ENCODE measurements around the gene CLIC6. TPM values are rescaled to one million over a fixed set of nuclear protein-coding genes. Genes with fewer than 3 reads are reported as not detected.
"Not testable (repeated sequence)": the region's sequence is repeated elsewhere in the genome, so short reads cannot be mapped to it uniquely, and the experiment has no call there.

CLIC6 gene
- total RNA-seq, 1 donor from 2014 or later, result 1.3 TPM

DNA sequence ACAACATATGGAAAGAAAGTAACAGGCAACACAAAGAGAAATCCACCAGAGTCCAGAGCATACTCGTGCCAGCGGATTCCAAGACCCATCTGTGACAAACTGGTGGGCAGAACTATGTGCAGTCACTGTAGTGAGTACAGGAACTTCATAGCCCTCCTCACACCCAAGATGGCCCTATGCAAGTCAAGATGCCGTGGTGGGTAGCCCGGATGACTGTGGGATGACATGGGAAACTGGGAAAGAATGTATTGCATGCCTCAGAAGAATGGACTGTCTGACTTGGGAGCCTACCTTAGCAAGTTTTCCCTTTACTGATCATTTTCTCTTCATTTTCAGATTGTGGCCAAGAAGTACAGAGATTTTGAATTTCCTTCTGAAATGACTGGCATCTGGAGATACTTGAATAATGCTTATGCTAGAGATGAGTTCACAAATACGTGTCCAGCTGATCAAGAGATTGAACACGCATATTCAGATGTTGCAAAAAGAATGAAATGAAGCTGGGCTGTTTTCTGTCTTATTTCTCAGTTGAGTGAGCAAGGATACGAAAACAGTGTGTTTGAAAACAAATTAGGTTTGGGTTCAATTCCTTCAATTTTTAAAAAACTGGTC lies 47.3 kb downstream of the CLIC6 start:
- H3K4me3 ChIP-seq (ENCODE audit: low read depth, low read length), result no peak overlapping the region
- no peak for DNase-seq (ENCODE audit: low read depth)

DNA sequence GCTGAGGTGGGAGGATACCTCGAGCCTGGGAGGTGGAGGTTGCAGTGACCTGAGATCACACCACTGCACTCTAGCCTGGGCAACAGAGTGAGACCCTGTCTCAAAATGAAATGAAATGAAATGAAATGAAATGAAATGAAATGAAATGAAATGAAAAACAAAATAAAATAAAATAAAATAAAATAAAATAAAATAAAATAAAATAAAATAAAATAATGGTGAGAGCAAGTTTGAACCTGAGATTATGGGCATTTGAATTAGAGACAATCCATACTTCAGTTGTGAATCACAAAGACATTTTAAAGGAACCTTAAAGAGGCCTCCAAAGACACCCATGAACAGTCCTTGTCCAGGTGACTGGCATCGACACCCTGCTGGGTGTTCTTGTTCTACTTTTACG lies 49.7 kb downstream of the CLIC6 start:
- not testable (repeated sequence) for DNase-seq (ENCODE audit: low read depth); H3K4me3 ChIP-seq (ENCODE audit: low read depth, low read length)

More for the DNA sequence above, 47.3 kb downstream of the CLIC6 start:
- TF ChIP-seq, protein P1, sequence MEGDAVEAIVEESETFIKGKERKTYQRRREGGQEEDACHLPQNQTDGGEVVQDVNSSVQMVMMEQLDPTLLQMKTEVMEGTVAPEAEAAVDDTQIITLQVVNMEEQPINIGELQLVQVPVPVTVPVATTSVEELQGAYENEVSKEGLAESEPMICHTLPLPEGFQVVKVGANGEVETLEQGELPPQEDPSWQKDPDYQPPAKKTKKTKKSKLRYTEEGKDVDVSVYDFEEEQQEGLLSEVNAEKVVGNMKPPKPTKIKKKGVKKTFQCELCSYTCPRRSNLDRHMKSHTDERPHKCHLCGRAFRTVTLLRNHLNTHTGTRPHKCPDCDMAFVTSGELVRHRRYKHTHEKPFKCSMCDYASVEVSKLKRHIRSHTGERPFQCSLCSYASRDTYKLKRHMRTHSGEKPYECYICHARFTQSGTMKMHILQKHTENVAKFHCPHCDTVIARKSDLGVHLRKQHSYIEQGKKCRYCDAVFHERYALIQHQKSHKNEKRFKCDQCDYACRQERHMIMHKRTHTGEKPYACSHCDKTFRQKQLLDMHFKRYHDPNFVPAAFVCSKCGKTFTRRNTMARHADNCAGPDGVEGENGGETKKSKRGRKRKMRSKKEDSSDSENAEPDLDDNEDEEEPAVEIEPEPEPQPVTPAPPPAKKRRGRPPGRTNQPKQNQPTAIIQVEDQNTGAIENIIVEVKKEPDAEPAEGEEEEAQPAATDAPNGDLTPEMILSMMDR (conservative IDR thresholded peaks at IDR 0.05; ENCODE audit: low read depth, low read length), result no peak

DNA sequence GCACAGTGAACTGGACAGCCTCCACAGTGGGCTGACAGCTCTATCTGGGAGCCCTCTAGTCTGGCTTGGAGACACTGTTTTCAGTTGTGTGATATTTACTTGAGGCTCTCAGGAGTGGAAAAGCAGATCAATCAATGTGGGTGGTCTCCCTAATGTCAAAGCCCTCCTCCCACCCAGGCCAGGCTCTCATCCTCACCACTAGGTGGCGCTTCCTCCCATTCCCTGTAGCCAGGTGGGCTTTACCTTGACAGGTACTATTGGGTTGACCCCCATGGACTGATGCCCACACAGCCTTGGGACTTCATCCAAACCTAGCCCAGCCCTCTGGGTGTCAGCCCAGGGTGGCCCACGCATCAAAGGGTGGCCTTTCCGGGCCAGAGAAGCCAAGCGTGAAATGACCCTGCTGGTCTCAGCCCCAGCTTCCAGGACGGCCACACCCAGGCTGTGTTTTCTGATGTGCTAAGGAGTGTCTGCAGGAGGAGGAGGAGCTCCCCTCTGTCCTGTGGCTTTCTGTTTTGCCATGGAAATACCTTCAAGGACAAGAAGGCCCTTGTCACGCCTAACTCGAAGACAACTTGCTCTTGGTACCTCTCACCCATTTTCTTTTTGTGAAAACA lies 54.0 kb downstream of the CLIC6 start:
- no peak for DNase-seq (ENCODE audit: low read depth)
- H3K4me3 ChIP-seq (ENCODE audit: low read depth, low read length), result no peak overlapping the region
- TF ChIP-seq, protein P1 (conservative IDR thresholded peaks at IDR 0.05; ENCODE audit: low read depth, low read length), result peak; percentile 64

DNA sequence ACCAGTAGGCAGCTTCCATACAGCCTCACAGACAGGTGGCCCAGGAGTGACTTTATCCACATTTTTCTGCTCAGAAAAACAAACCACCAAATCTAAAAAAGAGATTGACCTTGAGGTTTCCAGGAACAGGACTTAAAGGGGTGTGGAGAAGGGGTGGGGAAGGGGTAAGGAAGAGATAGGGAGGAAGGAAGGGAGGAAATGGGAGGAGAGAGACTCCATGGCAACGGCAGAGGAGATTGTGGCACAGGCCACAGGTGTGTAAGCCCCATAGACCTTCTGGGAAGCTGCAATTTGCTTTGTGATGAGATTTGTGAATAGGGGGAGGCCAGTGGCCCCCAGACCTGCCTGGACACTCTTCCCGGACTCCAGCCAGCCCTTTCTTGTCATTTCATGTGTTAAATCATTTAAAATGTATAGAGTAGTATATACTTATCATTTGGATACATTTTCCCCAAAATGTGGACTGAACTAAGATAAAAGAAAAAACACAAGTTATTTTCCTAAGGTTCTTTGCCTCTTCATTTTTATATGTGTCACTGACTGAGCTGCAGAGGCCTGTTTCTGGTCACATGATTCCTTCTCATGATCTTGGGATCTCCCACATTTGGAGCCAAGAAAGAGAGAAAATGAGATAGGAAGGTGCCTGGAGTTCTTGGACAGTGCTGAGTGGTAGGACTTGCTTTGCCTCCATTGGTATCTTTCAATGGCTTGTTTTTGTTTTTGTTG lies 55.5 kb downstream of the CLIC6 start:
- H3K4me3 ChIP-seq (ENCODE audit: low read depth, low read length), result no peak overlapping the region
- DNase-seq (ENCODE audit: low read depth), result no peak
- TF ChIP-seq, protein P1 (conservative IDR thresholded peaks at IDR 0.05; ENCODE audit: low read depth, low read length), result no peak

DNA sequence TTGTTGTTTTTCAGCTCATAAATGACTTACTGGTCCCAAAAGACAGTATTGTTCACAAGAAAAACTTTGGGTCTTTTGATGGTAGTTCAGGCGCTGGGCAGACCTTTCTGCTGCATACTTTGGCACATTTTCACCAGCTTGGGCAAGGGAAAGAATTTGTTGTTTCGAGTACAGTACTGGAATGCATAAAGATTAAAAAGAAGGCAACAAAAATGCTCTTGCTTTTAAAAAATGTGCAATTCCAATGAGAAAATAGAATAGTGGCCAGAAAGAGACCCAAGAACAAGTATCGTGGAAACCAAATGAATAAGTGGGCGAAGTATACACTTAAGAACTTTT lies 56.0 kb downstream of the CLIC6 start:
- TF ChIP-seq, protein P1 (conservative IDR thresholded peaks at IDR 0.05; ENCODE audit: low read depth, low read length), result no peak
- H3K4me3 ChIP-seq (ENCODE audit: low read depth, low read length), result no peak overlapping the region
- no peak for DNase-seq (ENCODE audit: low read depth)

DNA sequence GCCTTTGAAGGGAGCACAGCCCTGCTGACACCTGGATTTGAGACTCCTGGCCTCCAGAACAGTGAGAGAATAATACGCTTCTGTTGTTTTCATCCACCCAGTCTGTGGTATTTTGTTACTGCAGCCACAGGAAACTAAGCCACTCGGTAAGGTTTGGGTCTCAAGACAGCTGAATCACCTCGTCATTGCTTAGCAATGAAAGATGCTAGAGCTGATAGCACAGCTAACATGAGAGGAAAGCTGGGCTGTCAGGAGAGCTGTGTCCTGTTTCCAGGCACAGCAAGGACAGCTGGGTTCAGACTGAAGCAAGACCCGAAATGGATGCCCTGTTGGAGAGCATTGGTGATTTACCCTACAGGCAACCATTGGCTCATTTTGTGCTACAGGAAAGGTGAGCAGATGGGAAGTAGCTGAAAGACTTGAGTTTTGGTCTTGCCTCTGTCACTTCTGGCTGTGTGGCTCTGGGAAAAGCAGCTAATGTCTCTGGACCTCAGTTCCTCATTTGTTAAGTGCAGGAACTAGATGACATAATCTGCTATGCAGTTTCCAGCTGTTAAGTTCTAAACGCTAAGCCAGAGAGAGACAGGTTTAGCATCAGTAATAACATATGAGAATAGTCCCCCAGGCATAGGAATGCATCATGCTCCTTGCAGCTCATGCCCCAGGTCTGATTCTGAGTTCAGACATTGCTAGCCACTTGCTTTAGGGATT lies 58.0 kb downstream of the CLIC6 start:
- no peak for DNase-seq (ENCODE audit: low read depth)
- TF ChIP-seq, protein P1 (conservative IDR thresholded peaks at IDR 0.05; ENCODE audit: low read depth, low read length), result no peak
- H3K4me3 ChIP-seq (ENCODE audit: low read depth, low read length), result no peak overlapping the region

DNA sequence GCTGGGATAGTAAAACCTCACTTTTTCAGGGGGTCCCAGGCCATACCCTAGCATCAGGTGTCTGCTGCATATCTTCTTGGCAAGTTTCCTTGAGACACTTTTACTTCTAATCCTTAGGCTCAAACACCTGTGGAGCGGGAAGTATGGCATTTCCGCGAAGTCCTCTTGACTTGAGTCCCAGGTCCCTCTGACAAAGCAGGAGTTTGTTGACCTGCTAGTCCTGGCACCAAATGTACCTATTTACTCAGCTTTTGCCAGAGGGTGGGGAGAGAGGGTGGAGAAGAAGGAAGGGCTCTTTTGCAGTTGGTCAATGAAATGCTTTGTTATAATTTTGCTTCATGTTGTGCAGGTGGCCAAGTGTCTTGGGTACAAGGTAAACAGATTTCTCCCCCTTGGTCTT lies 59.7 kb downstream of the CLIC6 start:
- H3K4me3 ChIP-seq (ENCODE audit: low read depth, low read length), result no peak overlapping the region
- TF ChIP-seq, protein P1 (conservative IDR thresholded peaks at IDR 0.05; ENCODE audit: low read depth, low read length), result no peak
- DNase-seq (ENCODE audit: low read depth), result no peak
